RPMI8226 (cell line): ENCODE data around the gene TGM1.

Experiments
- DNase-seq: peaks from one replicate; pipeline ENCODE4 v3.0.0-alpha.2; 2015

The TGM1 gene

GRCh38 chr14:24269910-24270536 is 7.0 kb upstream of the TGM1 start:
- DNase-seq, result no peak

GRCh38 chr14:24269368-24269767 is 6.4 kb upstream of the TGM1 start:
- no peak for DNase-seq

- no peak for DNase-seq
Observed at GRCh38 chr14:24268225-24268624, 5.2 kb upstream of the TGM1 start.

- no peak for DNase-seq
Observed at GRCh38 chr14:24267516-24267915, 4.5 kb upstream of the TGM1 start.

GRCh38 chr14:24266344-24267244 is 3.6 kb upstream of the TGM1 start:
- no peak for DNase-seq

GRCh38 chr14:24264298-24264697 is 1.3 kb upstream of the TGM1 start:
- no peak for DNase-seq

GRCh38 chr14:24263848-24264247 is 871 bp upstream of the TGM1 start:
- DNase-seq, result no peak

- no peak for DNase-seq
Observed at GRCh38 chr14:24261969-24262327, 1.0 kb downstream of the TGM1 start.

GRCh38 chr14:24261256-24261968 is 1.6 kb downstream of the TGM1 start:
- DNase-seq, result no peak

- DNase-seq, result no peak
Observed at GRCh38 chr14:24260780-24261157, 2.2 kb downstream of the TGM1 start.

GRCh38 chr14:24260026-24260779 is 2.8 kb downstream of the TGM1 start:
- DNase-seq, result no peak

- no peak for DNase-seq
Observed at GRCh38 chr14:24259282-24260025, 3.5 kb downstream of the TGM1 start.

GRCh38 chr14:24258548-24259265 is 4.3 kb downstream of the TGM1 start:
- DNase-seq, result no peak

GRCh38 chr14:24258119-24258518 is 4.9 kb downstream of the TGM1 start:
- no peak for DNase-seq

- no peak for DNase-seq
Observed at GRCh38 chr14:24256960-24257359, 6.0 kb downstream of the TGM1 start.

- no peak for DNase-seq
Observed at GRCh38 chr14:24255931-24256711, 6.9 kb downstream of the TGM1 start.

GRCh38 chr14:24255438-24255837 is 7.5 kb downstream of the TGM1 start:
- DNase-seq, result no peak

GRCh38 chr14:24254630-24255392 is 8.2 kb downstream of the TGM1 start:
- no peak for DNase-seq

- DNase-seq, result no peak
Observed at GRCh38 chr14:24253936-24254335, 9.0 kb downstream of the TGM1 start.
